Activated T-helper 1 cell treated with anti-CD3 and anti-CD28 coated beads, Interleukin-12 subunit alpha, Interleukin-12 subunit beta, Interleukin-2, Interleukin-4 antibody, amounts not matched to agents 30 ng/mL and 10 ng/mL and 1 ng/mL, durations not matched to agents 14 hours and 24 hours and 36 hours (primary cell): ENCODE results near the gene REEP1. TPM values are rescaled to one million over a fixed set of nuclear protein-coding genes. Genes with fewer than 3 reads are reported as not detected.
"Not testable (repeated sequence)": the region's sequence is repeated elsewhere in the genome, so short reads cannot be mapped to it uniquely, and the experiment has no call there.

ENCODE experiments used
- DNase-seq: peaks from one replicate; pipeline ENCODE4 v3.0.0; 2021; ENCODE audit warnings: low spot score
- H3K27ac Mint-ChIP-seq: one replicate; pipeline ENCODE4 v1.8.0; 2021; ENCODE audit warnings: mild to moderate bottlenecking, mixed read lengths
- H3K27me3 Mint-ChIP-seq: one replicate; pipeline ENCODE4 v1.8.0; 2022; ENCODE audit warnings: mild to moderate bottlenecking, moderate library complexity, mixed read lengths; ENCODE audit not compliant: insufficient read depth
- H3K36me3 Mint-ChIP-seq: one replicate; pipeline ENCODE4 v1.8.0; 2021; ENCODE audit warnings: low read depth, mixed read lengths
- H3K4me1 Mint-ChIP-seq: one replicate; pipeline ENCODE4 v1.8.0; 2021; ENCODE audit warnings: low read depth, mixed read lengths
- H3K4me3 Mint-ChIP-seq: one replicate; pipeline ENCODE4 v1.8.0; 2021; ENCODE audit warnings: mild to moderate bottlenecking, moderate library complexity, mixed read lengths
- H3K9me3 Mint-ChIP-seq: one replicate; pipeline ENCODE4 v1.8.0; 2021; ENCODE audit warnings: mixed read lengths
- intact Hi-C: fragments of 100-400 bp; cut with micrococcal nuclease; formaldehyde crosslinking; loops from one replicate; pipeline ENCODE4 v1.15.1; 2024
- total RNA-seq: library from RNA; stranded (reverse); gene quantifications from 2 replicates; pipeline ENCODE4 v1.2.3, GENCODE V29; 2022

The REEP1 gene
- total RNA-seq, 1 donor from 2014 or later: 0.26 TPM

- no peak for DNase-seq
- Mint-ChIP-seq H3K27ac (no peak overlapping the region), H3K9me3 (no peaks in the 10 kb centered on the region), H3K4me1 (peaks cover 20% of the 10 kb centered on the region), H3K4me3 (no peak overlapping the region), H3K36me3 (peaks cover 3% of the 10 kb centered on the region), H3K27me3 (no peaks in the 10 kb centered on the region)
- intact Hi-C loops: no loop called here
Observed at GRCh38 chr2:86366651-86367498, 29.4 kb upstream of the REEP1 start.

- H3K9me3 Mint-ChIP-seq: no peaks in the 10 kb centered on the region
- intact Hi-C loops: no loop called here
Observed at GRCh38 chr2:86364894-86365293, 27.5 kb upstream of the REEP1 start.

DNA sequence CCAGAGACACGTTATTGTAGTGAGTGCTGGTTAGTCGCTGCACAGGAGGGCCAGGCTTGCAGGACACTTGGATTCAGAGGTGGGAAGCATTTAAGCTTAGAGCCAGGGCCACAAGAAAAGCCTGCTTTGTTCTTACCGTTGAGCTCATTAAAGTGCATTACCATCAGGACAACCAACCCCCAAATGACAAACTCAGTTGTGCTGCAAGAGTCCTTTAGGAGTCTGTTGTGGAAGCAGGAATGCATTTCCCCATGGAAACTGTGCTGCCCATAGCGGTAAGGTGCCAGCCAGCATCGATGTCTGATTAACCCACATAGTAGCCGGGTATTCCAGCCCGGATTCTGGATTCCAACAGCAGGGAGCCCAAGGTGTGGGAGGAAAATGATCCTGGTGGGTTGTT lies 23.4 kb upstream of the REEP1 start:
- no peak overlapping the region for H3K27ac Mint-ChIP-seq
- DNase-seq: no peak
- no peaks in the 10 kb centered on the region for H3K36me3 Mint-ChIP-seq
- intact Hi-C loops: no loop called here
- H3K4me3 Mint-ChIP-seq: no peak overlapping the region
- H3K4me1 Mint-ChIP-seq: no peaks in the 10 kb centered on the region
- H3K27me3 Mint-ChIP-seq: peaks cover 3% of the 10 kb centered on the region
- H3K9me3 Mint-ChIP-seq: no peaks in the 10 kb centered on the region

More at GRCh38 chr2:86364894-86365293, 27.5 kb upstream of the REEP1 start:
- Mint-ChIP-seq H3K27me3 (peaks cover 2% of the 10 kb centered on the region), H3K27ac (no peak overlapping the region), H3K4me3 (no peak overlapping the region), H3K4me1 (peaks cover 13% of the 10 kb centered on the region), H3K36me3 (peaks cover 3% of the 10 kb centered on the region)
- DNase-seq: no peak

- no peak overlapping the region for H3K27ac Mint-ChIP-seq
- no peaks in the 10 kb centered on the region for H3K36me3 Mint-ChIP-seq
- no peak overlapping the region for H3K4me3 Mint-ChIP-seq
- H3K27me3 Mint-ChIP-seq: peaks cover 3% of the 10 kb centered on the region
- no peak for DNase-seq
- no peaks in the 10 kb centered on the region for H3K4me1 Mint-ChIP-seq
- H3K9me3 Mint-ChIP-seq: no peaks in the 10 kb centered on the region
- intact Hi-C loops: no loop called here
Observed at GRCh38 chr2:86358957-86359356, 21.5 kb upstream of the REEP1 start.

- H3K27ac Mint-ChIP-seq: no peak overlapping the region
- no peaks in the 10 kb centered on the region for H3K9me3 Mint-ChIP-seq
- intact Hi-C loops: no loop called here
- no peak for DNase-seq
- H3K36me3 Mint-ChIP-seq: no peaks in the 10 kb centered on the region
- no peak overlapping the region for H3K4me3 Mint-ChIP-seq
- H3K27me3 Mint-ChIP-seq: peaks cover 3% of the 10 kb centered on the region
- no peaks in the 10 kb centered on the region for H3K4me1 Mint-ChIP-seq
Observed at GRCh38 chr2:86357392-86357963, 20.1 kb upstream of the REEP1 start.

- Mint-ChIP-seq H3K4me1 (no peaks in the 10 kb centered on the region), H3K9me3 (no peaks in the 10 kb centered on the region), H3K27ac (no peak overlapping the region), H3K4me3 (no peak overlapping the region), H3K36me3 (no peaks in the 10 kb centered on the region), H3K27me3 (peaks cover 7% of the 10 kb centered on the region)
- intact Hi-C loops: no loop called here
- DNase-seq: no peak
Observed at GRCh38 chr2:86352727-86353221, 15.3 kb upstream of the REEP1 start.

GRCh38 chr2:86352137-86352726 lies 14.8 kb upstream of the REEP1 start:
- peaks cover 7% of the 10 kb centered on the region for H3K27me3 Mint-ChIP-seq
- H3K36me3 Mint-ChIP-seq: no peaks in the 10 kb centered on the region
- no peaks in the 10 kb centered on the region for H3K9me3 Mint-ChIP-seq
- no peaks in the 10 kb centered on the region for H3K4me1 Mint-ChIP-seq
- H3K4me3 Mint-ChIP-seq: no peak overlapping the region
- DNase-seq: no peak
- intact Hi-C loops: no loop called here
- no peak overlapping the region for H3K27ac Mint-ChIP-seq

DNA sequence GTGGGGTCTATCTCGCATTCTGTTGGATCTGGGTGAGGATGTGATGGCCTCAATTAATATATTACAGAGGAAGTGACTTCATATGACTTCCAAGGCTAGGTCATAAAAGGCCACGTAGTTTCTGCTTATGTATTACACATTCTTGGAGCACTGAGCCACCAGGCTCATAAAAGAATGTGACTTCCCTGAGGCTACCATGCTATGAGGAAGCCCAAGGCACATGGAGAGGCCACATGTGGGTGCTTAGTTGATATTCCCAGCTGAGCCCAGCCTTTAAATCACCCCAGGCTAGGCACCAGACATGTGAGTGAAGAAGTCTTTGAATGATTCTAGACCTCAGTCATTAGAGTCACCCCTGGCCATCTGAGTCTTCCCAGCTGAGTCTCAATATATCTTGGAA lies 13.3 kb upstream of the REEP1 start:
- Mint-ChIP-seq H3K4me1 (no peaks in the 10 kb centered on the region), H3K9me3 (no peaks in the 10 kb centered on the region), H3K36me3 (no peaks in the 10 kb centered on the region), H3K4me3 (no peak overlapping the region), H3K27ac (no peak overlapping the region), H3K27me3 (peaks cover 8% of the 10 kb centered on the region)
- DNase-seq: no peak
- intact Hi-C loops: no loop called here

GRCh38 chr2:86347401-86347800 lies 10.0 kb upstream of the REEP1 start:
- no peaks in the 10 kb centered on the region for H3K9me3 Mint-ChIP-seq
- no peak for DNase-seq

GRCh38 chr2:86345783-86346370 lies 8.5 kb upstream of the REEP1 start:
- H3K36me3 Mint-ChIP-seq, H3K27ac Mint-ChIP-seq, H3K4me1 Mint-ChIP-seq, H3K4me3 Mint-ChIP-seq, H3K9me3 Mint-ChIP-seq, DNase-seq: not testable (repeated sequence)
- intact Hi-C loops: loop anchor here (5.0 kb wide), 1 partner anchor 44 kb away; no protein-coding TSS in a partner anchor
- peaks cover 25% of the 10 kb centered on the region for H3K27me3 Mint-ChIP-seq

More at GRCh38 chr2:86347401-86347800, 10.0 kb upstream of the REEP1 start:
- H3K27ac Mint-ChIP-seq: no peak overlapping the region
- no peak overlapping the region for H3K4me3 Mint-ChIP-seq
- H3K27me3 Mint-ChIP-seq: peaks cover 18% of the 10 kb centered on the region
- no peaks in the 10 kb centered on the region for H3K36me3 Mint-ChIP-seq
- H3K4me1 Mint-ChIP-seq: no peaks in the 10 kb centered on the region
- intact Hi-C loops: loop anchor here (5.0 kb wide), 1 partner anchor 45 kb away; no protein-coding TSS in a partner anchor

DNA sequence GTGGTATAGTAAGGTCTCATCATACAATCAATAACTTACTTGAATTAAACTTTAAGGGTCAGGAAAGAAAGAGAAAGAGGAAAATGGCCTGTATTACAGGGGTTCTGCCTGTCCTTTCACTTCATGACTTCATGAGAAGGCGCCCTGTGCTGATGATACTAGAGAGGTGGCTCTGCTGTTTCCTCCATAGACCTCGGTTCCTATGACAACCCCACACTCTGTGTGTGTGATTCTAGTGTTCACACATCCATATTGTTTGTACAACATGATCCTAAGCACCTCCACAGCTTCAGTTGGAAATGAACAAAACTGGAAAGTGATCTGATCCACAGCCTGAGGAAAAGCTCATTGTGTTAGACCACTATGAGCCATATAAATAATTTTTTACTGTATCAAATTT lies 7.0 kb upstream of the REEP1 start:
- H3K4me1 Mint-ChIP-seq: no peaks in the 10 kb centered on the region
- no peak for DNase-seq
- no peaks in the 10 kb centered on the region for H3K36me3 Mint-ChIP-seq
- H3K4me3 Mint-ChIP-seq: no peak overlapping the region
- peaks cover 31% of the 10 kb centered on the region for H3K27me3 Mint-ChIP-seq
- H3K9me3 Mint-ChIP-seq: peaks cover 11% of the 10 kb centered on the region
- H3K27ac Mint-ChIP-seq: no peak overlapping the region
- intact Hi-C loops: no loop called here

GRCh38 chr2:86342488-86342887 lies 5.1 kb upstream of the REEP1 start:
- DNase-seq: no peak
- Mint-ChIP-seq H3K4me1 (peaks cover 6% of the 10 kb centered on the region), H3K9me3 (peaks cover 11% of the 10 kb centered on the region), H3K27ac (no peak overlapping the region), H3K27me3 (peaks cover 48% of the 10 kb centered on the region), H3K4me3 (no peak overlapping the region), H3K36me3 (no peaks in the 10 kb centered on the region)
- intact Hi-C loops: no loop called here

- intact Hi-C loops: no loop called here
- H3K4me3 Mint-ChIP-seq: no peak overlapping the region
- H3K36me3 Mint-ChIP-seq: no peaks in the 10 kb centered on the region
- H3K4me1 Mint-ChIP-seq: peaks cover 6% of the 10 kb centered on the region
- no peak for DNase-seq
- no peak overlapping the region for H3K27ac Mint-ChIP-seq
- peaks cover 11% of the 10 kb centered on the region for H3K9me3 Mint-ChIP-seq
- peaks cover 53% of the 10 kb centered on the region for H3K27me3 Mint-ChIP-seq
Observed at GRCh38 chr2:86341470-86341869, 4.0 kb upstream of the REEP1 start.
